PC-3 (cell line): ENCODE data around the gene MATN1. TPM values are rescaled to one million over a fixed set of nuclear protein-coding genes. Genes with fewer than 3 reads are reported as not detected.

Source experiments
- ATAC-seq: fragments of 200-7000 bp; cut with Tn5 transposase; 2 replicates; pipeline ENCODE4 v1.9.1; 2020; ENCODE audit warnings: mild to moderate bottlenecking, moderate library complexity
- BruUV-seq: library from RNA; stranded (reverse); fragments of 400-500 nt; replicated peaks from 2 replicates; lab custom pipeline; 2021; lab: Mats Ljungman, UMichigan
- CTCF ChIA-PET: fragments of 300-600 bp; sonication (Branson Sonifier 250); formaldehyde crosslinking; loops from one replicate; lab custom pipeline; 2022; ENCODE audit warnings: antibody characterized with exemption; lab: Charles Lee
- POLR2A ChIA-PET: fragments of 300-600 bp; sonication (Branson Sonifier 250); formaldehyde crosslinking; loops from one replicate; lab custom pipeline; 2022; ENCODE audit warnings: antibody characterized with exemption; ENCODE audit not compliant: unreplicated experiment; lab: Charles Lee
- DNase-seq: peaks from one replicate; pipeline ENCODE4 v3.0.0-alpha.2; 2015
- H2AFZ ChIP-seq: fragments of 300-600 bp; sonication (generic); 2 replicates; pipeline ENCODE4 v1.6.0; 2016; ENCODE audit warnings: antibody characterized with exemption, low read length
- H3F3A ChIP-seq: fragments of 300-600 bp; sonication (generic); one replicate; pipeline ENCODE4 v1.6.0; 2017; ENCODE audit warnings: antibody characterized with exemption, low read length, control low read depth, mild to moderate bottlenecking; ENCODE audit not compliant: unreplicated experiment
- H3K27ac ChIP-seq: fragments of 300-600 bp; sonication (generic); 2 replicates; pipeline ENCODE4 v1.5.1; 2016; ENCODE audit warnings: mild to moderate bottlenecking, low read length
- H3K27me3 ChIP-seq: fragments of 300-600 bp; sonication (generic); 2 replicates; pipeline ENCODE4 v1.6.1; 2016; ENCODE audit warnings: low read length, mixed read lengths
- H3K36me3 ChIP-seq: fragments of 300-600 bp; sonication (generic); 2 replicates; pipeline ENCODE4 v1.6.1; 2016; ENCODE audit warnings: low read depth, mixed run types, low read length, mixed read lengths
- H3K4me1 ChIP-seq: fragments of 300-600 bp; sonication (generic); 2 replicates; pipeline ENCODE4 v1.5.1; 2016; ENCODE audit warnings: low read length; ENCODE audit not compliant: insufficient read depth
- H3K4me2 ChIP-seq: fragments of 300-600 bp; sonication (generic); 2 replicates; pipeline ENCODE4 v1.6.0; 2016; ENCODE audit warnings: low read length
- H3K4me3 ChIP-seq: fragments of 300-600 bp; sonication (generic); 2 replicates; pipeline ENCODE4 v1.5.1; 2016; ENCODE audit warnings: mild to moderate bottlenecking, low read length, mixed read lengths
- H3K79me2 ChIP-seq: fragments of 300-600 bp; sonication (generic); 2 replicates; pipeline ENCODE4 v1.6.1; 2017; ENCODE audit warnings: low read length, mixed read lengths
- H3K9ac ChIP-seq: fragments of 300-600 bp; sonication (generic); 2 replicates; pipeline ENCODE4 v1.6.0; 2016; ENCODE audit warnings: mild to moderate bottlenecking, low read length
- H3K9me2 ChIP-seq: fragments of 300-600 bp; sonication (generic); replicated peaks from 2 replicates; pipeline ENCODE4 v1.6.1; 2016; ENCODE audit warnings: mixed run types, low read length, mixed read lengths
- H3K9me3 ChIP-seq: fragments of 300-600 bp; sonication (generic); 2 replicates; pipeline ENCODE4 v1.6.1; 2016; ENCODE audit warnings: low read length, mixed read lengths
- H4K20me1 ChIP-seq: fragments of 300-600 bp; sonication (generic); 2 replicates; pipeline ENCODE4 v1.6.1; 2016; ENCODE audit warnings: low read length, mixed read lengths
- CTCF ChIP-seq: fragments of 300-600 bp; sonication (generic); conservative IDR thresholded peaks from 2 replicates; pipeline ENCODE4 v1.5.1; 2017; ENCODE audit warnings: antibody characterized with exemption, low read depth, mild to moderate bottlenecking, low read length
- EZH2 ChIP-seq: fragments of 300-600 bp; sonication (generic); IDR thresholded peaks from one replicate; pipeline ENCODE4 v1.6.1; 2017; ENCODE audit warnings: antibody characterized with exemption, mild to moderate bottlenecking, low read length; ENCODE audit not compliant: unreplicated experiment
- EZH2phosphoT487 ChIP-seq: fragments of 300-600 bp; sonication (generic); IDR thresholded peaks from 2 replicates; pipeline ENCODE4 v1.6.1; 2018; ENCODE audit warnings: mild to moderate bottlenecking, antibody characterized with exemption, low read length, borderline replicate concordance
- intact Hi-C: fragments of 100-400 bp; cut with micrococcal nuclease; formaldehyde crosslinking; loops from 2 replicates; pipeline ENCODE4 v1.9.0; 2023
- total RNA-seq: library from RNA; depleted of rRNA; stranded (reverse); fragments of >200 nt; gene quantifications from 2 replicates; pipeline ENCODE4 v1.2.3, GENCODE V29; 2014

Gene MATN1
- total RNA-seq, 1 experiment from 2014 or later: not detected

- H3K4me3 ChIP-seq: no peak overlapping the region
- no peaks in the 10 kb centered on the region for H3K79me2 ChIP-seq
- no peak overlapping the region for H3K9ac ChIP-seq
- ChIA-PET CTCF (no interaction called here), POLR2A (no interaction called here)
- H3K4me1 ChIP-seq: peaks cover 7% of the 10 kb centered on the region; the same call in 1 of the 2 replicates
- ATAC-seq (peak; percentile 69), DNase-seq (peak; percentile 63)
- no peaks in the 10 kb centered on the region for H3K27me3 ChIP-seq
- no peaks in the 10 kb centered on the region for H4K20me1 ChIP-seq
- H2AFZ ChIP-seq: peak overlapping the region; percentile 22; the same call in 1 of the 2 replicates
- no peak overlapping the region for H3K4me2 ChIP-seq
- intact Hi-C loops: no loop called here
- no peaks in the 10 kb centered on the region for H3K9me3 ChIP-seq
- no peak overlapping the region for H3K27ac ChIP-seq
- TF ChIP-seq EZH2 (no peak), CTCF (no peak), EZH2phosphoT487 (no peak)
- H3K9me2 ChIP-seq: no peaks in the 10 kb centered on the region
- no peaks in the 10 kb centered on the region for H3K36me3 ChIP-seq
- BruUV-seq: no TSS peak
- H3F3A ChIP-seq: no peaks in the 10 kb centered on the region
Observed at GRCh38 chr1:30668024-30668423, 55.4 kb downstream of the MATN1 start.

GRCh38 chr1:30666756-30667273 lies 56.6 kb downstream of the MATN1 start:
- Histone ChIP-seq H4K20me1 (no peaks in the 10 kb centered on the region), H3K36me3 (no peaks in the 10 kb centered on the region), H3K9me3 (no peaks in the 10 kb centered on the region), H3K4me2 (no peak overlapping the region), H3F3A (no peaks in the 10 kb centered on the region), H3K79me2 (no peaks in the 10 kb centered on the region), H3K4me3 (no peak overlapping the region), H3K9me2 (no peaks in the 10 kb centered on the region), H3K9ac (no peak overlapping the region), H3K4me1 (peaks cover 7% of the 10 kb centered on the region; the same call in 1 of the 2 replicates), H3K27me3 (no peaks in the 10 kb centered on the region), H3K27ac (no peak overlapping the region), H2AFZ (no peak overlapping the region)
- intact Hi-C loops: no loop called here
- CTCF ChIA-PET: no interaction called here
- no TSS peak for BruUV-seq
- TF ChIP-seq EZH2phosphoT487: no peak
- no peak for TF ChIP-seq EZH2
- TF ChIP-seq CTCF: no peak
- ATAC-seq (no peak), DNase-seq (no peak)
- POLR2A ChIA-PET: no interaction called here

GRCh38 chr1:30665216-30666010 lies 58.0 kb downstream of the MATN1 start:
- ATAC-seq: no peak
- POLR2A ChIA-PET: no interaction called here

More at GRCh38 chr1:30665216-30666010, 58.0 kb downstream of the MATN1 start:
- CTCF ChIA-PET: no interaction called here
- Histone ChIP-seq H3K36me3 (no peaks in the 10 kb centered on the region), H3K27me3 (no peaks in the 10 kb centered on the region), H4K20me1 (no peaks in the 10 kb centered on the region), H3K4me1 (peaks cover 5% of the 10 kb centered on the region; the same call in 1 of the 2 replicates), H3K27ac (no peak overlapping the region), H3K79me2 (no peaks in the 10 kb centered on the region), H3K9ac (no peak overlapping the region), H3F3A (no peaks in the 10 kb centered on the region), H3K4me2 (no peak overlapping the region), H3K9me3 (no peaks in the 10 kb centered on the region), H3K9me2 (no peaks in the 10 kb centered on the region), H3K4me3 (no peak overlapping the region), H2AFZ (no peak overlapping the region)
- DNase-seq: no peak
- intact Hi-C loops: no loop called here
- no peak for TF ChIP-seq EZH2phosphoT487
- TF ChIP-seq EZH2: no peak
- no peak for TF ChIP-seq CTCF
- no TSS peak for BruUV-seq
